Hematopoietic multipotent progenitor cell treated with erythropoietin and hydrocortisone succinate and interleukin-3 and kit ligand, for 17 days (in vitro differentiated cells): Measurements from ENCODE around the gene EEF2K.

ENCODE experiments used
- DNase-seq: peaks from one replicate; pipeline ENCODE4 v3.0.0-alpha.2; 2015; ENCODE audit warnings: low spot score

Gene EEF2K

GRCh38 chr16:22252317-22252716 is 46.2 kb downstream of the EEF2K start:
- no peak for DNase-seq

GRCh38 chr16:22253272-22253671 is 47.2 kb downstream of the EEF2K start:
- DNase-seq: no peak

- no peak for DNase-seq
Observed at GRCh38 chr16:22255335-22255734, 49.3 kb downstream of the EEF2K start.

- no peak for DNase-seq
Observed at GRCh38 chr16:22257440-22257839, 51.4 kb downstream of the EEF2K start.

GRCh38 chr16:22260490-22260889 is 54.4 kb downstream of the EEF2K start:
- DNase-seq: no peak

GRCh38 chr16:22262460-22262859 is 56.4 kb downstream of the EEF2K start:
- no peak for DNase-seq

- no peak for DNase-seq
Observed at GRCh38 chr16:22264786-22265185, 58.7 kb downstream of the EEF2K start.

GRCh38 chr16:22265351-22265750 is 59.3 kb downstream of the EEF2K start:
- DNase-seq: no peak

GRCh38 chr16:22266546-22266945 is 60.5 kb downstream of the EEF2K start:
- DNase-seq: no peak

GRCh38 chr16:22267764-22268163 is 61.7 kb downstream of the EEF2K start:
- DNase-seq: no peak

GRCh38 chr16:22270525-22270924 is 64.4 kb downstream of the EEF2K start:
- no peak for DNase-seq

- DNase-seq: no peak
Observed at GRCh38 chr16:22272870-22273650, 67.0 kb downstream of the EEF2K start.

- DNase-seq: no peak
Observed at GRCh38 chr16:22274916-22275315, 68.8 kb downstream of the EEF2K start.

GRCh38 chr16:22278441-22279230 is 72.6 kb downstream of the EEF2K start:
- no peak for DNase-seq

- peak; percentile 76 for DNase-seq
Observed at GRCh38 chr16:22282254-22282892, 76.3 kb downstream of the EEF2K start.

GRCh38 chr16:22284637-22285036 is 78.6 kb downstream of the EEF2K start:
- DNase-seq: no peak

- no peak for DNase-seq
Observed at GRCh38 chr16:22285080-22285479, 79.0 kb downstream of the EEF2K start.

GRCh38 chr16:22291020-22291419 is 84.9 kb downstream of the EEF2K start:
- no peak for DNase-seq

GRCh38 chr16:22291860-22292318 is 85.8 kb downstream of the EEF2K start:
- no peak for DNase-seq

- DNase-seq: no peak
Observed at GRCh38 chr16:22292320-22292719, 86.2 kb downstream of the EEF2K start.

- no peak for DNase-seq
Observed at GRCh38 chr16:22293137-22294106, 87.3 kb downstream of the EEF2K start.
